Tibial artery (tissue), 4 donors: ENCODE data around the gene CEP44.

Experiments used
- DNase-seq, 2 donors: peaks; one replicate each; pipeline ENCODE4 v3.0.0-alpha.2; 2019
- H3K27ac ChIP-seq, 2 donors: fragments of 200-600 bp; sonication (generic) in 1 of 2; 1 replicate in 1 of 2; 2 replicates in 1 of 2; pipeline ENCODE4 v1.5.1; 2018 to 2019; ENCODE audit warnings: mild to moderate bottlenecking in 1 of 2
- H3K27me3 ChIP-seq, 2 donors: fragments of 200-600 bp; sonication (generic) in 1 of 2; one replicate each; pipeline versions ENCODE4 v1.5.1 to v1.6.0; 2016 to 2019
- H3K36me3 ChIP-seq, 3 donors: fragments of 200-600 bp; sonication (generic) in 2 of 3; one replicate each; pipeline ENCODE4 v1.5.1; 2016 to 2019; ENCODE audit warnings: mild to moderate bottlenecking in 2 of 3
- H3K4me1 ChIP-seq, 4 donors: fragments of 200-600 bp; sonication (generic) in 2 of 4; 1 replicate in 3 of 4; 2 replicates in 1 of 4; pipeline ENCODE4 v1.5.1; 2016 to 2019
- H3K4me3 ChIP-seq, 2 donors: fragments of 200-600 bp; sonication (generic) in 1 of 2; 1 replicate in 1 of 2; 2 replicates in 1 of 2; pipeline ENCODE4 v1.5.1; 2018 to 2019; ENCODE audit warnings: mild to moderate bottlenecking in 2 of 2
- H3K9me3 ChIP-seq, 3 donors: fragments of 200-600 bp; sonication (generic) in 1 of 3; one replicate each; pipeline ENCODE4 v1.5.1; 2016 to 2019
- CTCF ChIP-seq, 2 experiments: fragments of 200-600 bp in 1 of 2; fragments of 450-650 bp in 1 of 2; IDR thresholded peaks; one replicate each; pipeline ENCODE4 v1.5.1; 2017 to 2019; ENCODE audit warnings: antibody characterized with exemption in 2 of 2, mild to moderate bottlenecking in 1 of 2, moderate library complexity in 1 of 2
- intact Hi-C: fragments of 100-400 bp; cut with DNase I; formaldehyde crosslinking; loops from one replicate; pipeline ENCODE4 v1.15.0; 2023; ENCODE audit warnings: low total_unique reads

CEP44 gene

GRCh38 chr4:174332741-174333493, 49.2 kb downstream of the CEP44 start:
- no peaks in the 10 kb centered on the region for H3K36me3 ChIP-seq
- H3K9me3 ChIP-seq: no peaks in the 10 kb centered on the region
- DNase-seq: no peak
- H3K27ac ChIP-seq: no peak overlapping the region
- no peaks in the 10 kb centered on the region for H3K27me3 ChIP-seq
- no peak overlapping the region for H3K4me3 ChIP-seq
- H3K4me1 ChIP-seq: no peaks in the 10 kb centered on the region
- intact Hi-C loops: no loop called here
- TF ChIP-seq CTCF (IDR thresholded peaks at IDR 0.05): no peak

GRCh38 chr4:174334628-174335027, 50.9 kb downstream of the CEP44 start:
- intact Hi-C loops: no loop called here

GRCh38 chr4:174340714-174341113, 57.0 kb downstream of the CEP44 start:
- Histone ChIP-seq H3K9me3 (no peaks in the 10 kb centered on the region), H3K36me3 (no peaks in the 10 kb centered on the region), H3K4me3 (no peak overlapping the region), H3K27me3 (no peaks in the 10 kb centered on the region), H3K4me1 (no peaks in the 10 kb centered on the region), H3K27ac (no peak overlapping the region)
- intact Hi-C loops: no loop called here
- TF ChIP-seq CTCF (IDR thresholded peaks at IDR 0.05): no peak
- DNase-seq: no peak

More at GRCh38 chr4:174334628-174335027, 50.9 kb downstream of the CEP44 start:
- Histone ChIP-seq H3K27me3 (no peaks in the 10 kb centered on the region), H3K27ac (no peak overlapping the region), H3K4me1 (no peaks in the 10 kb centered on the region), H3K4me3 (no peak overlapping the region), H3K36me3 (no peaks in the 10 kb centered on the region), H3K9me3 (no peaks in the 10 kb centered on the region)
- DNase-seq: no peak
- no peak for TF ChIP-seq CTCF (IDR thresholded peaks at IDR 0.05)

GRCh38 chr4:174349156-174349555, 65.4 kb downstream of the CEP44 start:
- no peaks in the 10 kb centered on the region for H3K27me3 ChIP-seq
- peaks cover 0 to 7% (median 0%) of the 10 kb centered on the region in 3 donors for H3K36me3 ChIP-seq
- no peaks in the 10 kb centered on the region for H3K4me1 ChIP-seq
- no peak overlapping the region for H3K4me3 ChIP-seq
- intact Hi-C loops: no loop called here
- TF ChIP-seq CTCF (IDR thresholded peaks at IDR 0.05): no peak
- no peak for DNase-seq
- H3K27ac ChIP-seq: no peak overlapping the region
- peaks cover 0 to 5% (median 0%) of the 10 kb centered on the region in 3 donors for H3K9me3 ChIP-seq

- Histone ChIP-seq H3K27me3 (no peaks in the 10 kb centered on the region), H3K4me1 (no peaks in the 10 kb centered on the region), H3K36me3 (peaks cover 0 to 7% (median 0%) of the 10 kb centered on the region in 3 donors), H3K4me3 (no peak overlapping the region), H3K27ac (no peak overlapping the region), H3K9me3 (peaks cover 0 to 5% (median 0%) of the 10 kb centered on the region in 3 donors)
- intact Hi-C loops: no loop called here
- no peak for DNase-seq
- TF ChIP-seq CTCF (IDR thresholded peaks at IDR 0.05): no peak
Observed at GRCh38 chr4:174352061-174352819, 68.5 kb downstream of the CEP44 start.
